Neural cell (in vitro differentiated cells): ENCODE data around the gene ZFP36L2. TPM values are rescaled to one million over a fixed set of nuclear protein-coding genes. Genes with fewer than 3 reads are reported as not detected.

Experiments
- H2AFZ ChIP-seq: fragments of 200-600, 300-800 bp; sonication (generic), shearing (Covaris generic); 2 replicates; pipeline ENCODE4 v1.6.0; 2014; ENCODE audit warnings: low read depth, mild to moderate bottlenecking, antibody characterized with exemption, low read length, moderate library complexity
- H3F3A ChIP-seq: fragments of 200-600 bp; shearing (Covaris generic); 2 replicates; pipeline ENCODE4 v1.6.1; 2016; ENCODE audit warnings: mild to moderate bottlenecking, moderate library complexity, mixed read lengths, antibody characterized with exemption, low read length; ENCODE audit not compliant: insufficient read depth, poor library complexity, severe bottlenecking
- H3K27ac ChIP-seq: fragments of 200-600, 300-800 bp; sonication (generic), shearing (Covaris generic); 2 replicates; pipeline ENCODE4 v1.5.1; 2014; ENCODE audit warnings: mild to moderate bottlenecking, low read length, moderate library complexity
- H3K27me3 ChIP-seq: fragments of 300-800, 200-600 bp; sonication (generic), shearing (Covaris generic); 2 replicates; pipeline ENCODE4 v1.6.0; 2014; ENCODE audit warnings: mild to moderate bottlenecking, low read depth, low read length, moderate library complexity; ENCODE audit not compliant: insufficient read depth
- H3K36me3 ChIP-seq: fragments of 300-800, 200-600 bp; sonication (generic), shearing (Covaris generic); 2 replicates; pipeline ENCODE4 v1.5.1; 2014; ENCODE audit warnings: mild to moderate bottlenecking, antibody characterized with exemption, low read length, moderate library complexity; ENCODE audit not compliant: insufficient read depth
- H3K4me2 ChIP-seq: fragments of 300-800, 200-600 bp; sonication (generic), shearing (Covaris generic); 2 replicates; pipeline ENCODE4 v1.6.0; 2014; ENCODE audit warnings: mild to moderate bottlenecking, low read length
- H3K4me3 ChIP-seq: fragments of 300-800, 200-600 bp; sonication (generic), shearing (Covaris generic); 2 replicates; pipeline ENCODE4 v1.5.1; 2014; ENCODE audit warnings: mild to moderate bottlenecking, low read length, moderate library complexity
- H3K79me2 ChIP-seq: fragments of 200-600 bp; shearing (Covaris generic); replicated peaks from 2 replicates; pipeline ENCODE4 v1.6.0; 2014; ENCODE audit warnings: mild to moderate bottlenecking, low read length, moderate library complexity; ENCODE audit not compliant: insufficient read depth
- H3K9ac ChIP-seq: fragments of 300-800, 200-600 bp; sonication (generic), shearing (Covaris generic); 2 replicates; pipeline ENCODE4 v1.6.1; 2016; ENCODE audit warnings: mild to moderate bottlenecking, low read length, mixed read lengths
- H3K9me2 ChIP-seq: fragments of 200-600 bp; shearing (Covaris generic); 2 replicates; pipeline ENCODE4 v1.6.1; 2016; ENCODE audit warnings: mild to moderate bottlenecking, low read length, mixed read lengths; ENCODE audit not compliant: insufficient read depth
- H3K9me3 ChIP-seq: fragments of 200-600, 300-800 bp; sonication (generic), shearing (Covaris generic); 2 replicates; pipeline ENCODE4 v1.6.1; 2016; ENCODE audit warnings: mild to moderate bottlenecking, mixed run types, low read length, moderate library complexity, mixed read lengths
- H4K20me1 ChIP-seq: fragments of 200-600 bp; shearing (Covaris generic); 2 replicates; pipeline ENCODE4 v1.6.1; 2016; ENCODE audit warnings: mild to moderate bottlenecking, mixed run types; ENCODE audit not compliant: insufficient read depth
- EP300 ChIP-seq: fragments of 450-650 bp; conservative IDR thresholded peaks from 2 replicates; pipeline ENCODE4 v1.6.1; 2014; ENCODE audit warnings: antibody characterized with exemption, mild to moderate bottlenecking, moderate library complexity; ENCODE audit not compliant: poor library complexity, severe bottlenecking
- EZH2 ChIP-seq: fragments of 200-600, 300-800 bp; shearing (Covaris generic), sonication (generic); IDR thresholded peaks from 2 replicates; pipeline ENCODE4 v1.6.1; 2014; ENCODE audit warnings: antibody characterized with exemption, low read length, borderline replicate concordance, mild to moderate bottlenecking; ENCODE audit not compliant: insufficient read depth, poor library complexity, severe bottlenecking
- MXI1 ChIP-seq: fragments of 450-650 bp; conservative IDR thresholded peaks from 2 replicates; pipeline ENCODE4 v1.6.1; 2014; ENCODE audit warnings: antibody characterized with exemption, mild to moderate bottlenecking; ENCODE audit not compliant: poor library complexity, severe bottlenecking
- POLR2AphosphoS5 ChIP-seq: IDR thresholded peaks from 2 replicates; pipeline ENCODE4 v1.6.1; 2012
- RAD21 ChIP-seq: fragments of 450-650 bp; conservative IDR thresholded peaks from 2 replicates; pipeline ENCODE4 v1.6.1; 2014; ENCODE audit warnings: antibody characterized with exemption, mild to moderate bottlenecking, moderate library complexity
- SMC3 ChIP-seq: fragments of 450-650 bp; conservative IDR thresholded peaks from 2 replicates; pipeline ENCODE4 v1.6.1; 2014; ENCODE audit warnings: antibody characterized with exemption, mild to moderate bottlenecking, moderate library complexity; ENCODE audit not compliant: poor library complexity
- TAF1 ChIP-seq: IDR thresholded peaks from 2 replicates; pipeline ENCODE4 v1.6.1; 2012; ENCODE audit warnings: low read depth
- polyA plus RNA-seq: library from polyadenylated mRNA; depleted of rRNA; stranded (reverse); fragments of >200 nt; gene quantifications from 2 replicates; pipeline ENCODE4 v1.2.3, GENCODE V29; 2014
- TF ChIP-seq, protein P1 (sequence below): IDR thresholded peaks from 2 replicates; pipeline ENCODE4 v1.6.1; 2012; ENCODE audit warnings: borderline replicate concordance
- TF ChIP-seq, protein P2 (sequence below): fragments of 450-650 bp; IDR thresholded peaks from 2 replicates; pipeline ENCODE4 v1.5.1; 2014; ENCODE audit warnings: antibody characterized with exemption, mild to moderate bottlenecking, moderate library complexity; ENCODE audit not compliant: poor library complexity, severe bottlenecking

ZFP36L2 gene
- polyA plus RNA-seq, 1 donor from 2014 or later: 0.33 TPM

DNA sequence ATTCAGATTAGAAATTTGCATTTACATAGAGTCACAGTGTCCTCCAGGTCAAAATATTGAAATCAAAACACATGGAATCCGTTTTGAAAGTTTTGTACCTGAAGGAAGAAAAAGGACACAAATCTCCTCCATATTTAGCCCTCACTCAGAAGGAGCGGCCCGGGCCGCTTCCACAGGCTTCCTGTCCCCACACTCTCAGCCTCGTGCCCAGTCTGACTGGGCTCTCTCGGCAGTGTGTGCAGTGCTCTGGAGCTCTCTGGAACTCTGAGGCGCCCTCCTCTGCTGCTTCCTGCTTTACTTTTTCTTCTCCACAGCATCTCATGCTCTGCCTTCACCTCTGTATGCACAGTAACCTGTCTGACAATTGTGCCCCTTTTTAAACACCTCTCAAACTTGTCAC is 22.2 kb upstream of the ZFP36L2 start:
- H3F3A ChIP-seq: no peaks in the 10 kb centered on the region
- no peaks in the 10 kb centered on the region for H3K79me2 ChIP-seq
- H3K36me3 ChIP-seq: no peaks in the 10 kb centered on the region
- no peak overlapping the region for H2AFZ ChIP-seq
- H3K4me2 ChIP-seq: no peak overlapping the region
- no peak overlapping the region for H3K9ac ChIP-seq
- no peak for TF ChIP-seq RAD21
- H3K9me2 ChIP-seq: no peaks in the 10 kb centered on the region
- H3K27me3 ChIP-seq: no peaks in the 10 kb centered on the region
- H3K4me3 ChIP-seq: no peak overlapping the region
- no peaks in the 10 kb centered on the region for H4K20me1 ChIP-seq
- no peaks in the 10 kb centered on the region for H3K9me3 ChIP-seq
- no peak overlapping the region for H3K27ac ChIP-seq

DNA sequence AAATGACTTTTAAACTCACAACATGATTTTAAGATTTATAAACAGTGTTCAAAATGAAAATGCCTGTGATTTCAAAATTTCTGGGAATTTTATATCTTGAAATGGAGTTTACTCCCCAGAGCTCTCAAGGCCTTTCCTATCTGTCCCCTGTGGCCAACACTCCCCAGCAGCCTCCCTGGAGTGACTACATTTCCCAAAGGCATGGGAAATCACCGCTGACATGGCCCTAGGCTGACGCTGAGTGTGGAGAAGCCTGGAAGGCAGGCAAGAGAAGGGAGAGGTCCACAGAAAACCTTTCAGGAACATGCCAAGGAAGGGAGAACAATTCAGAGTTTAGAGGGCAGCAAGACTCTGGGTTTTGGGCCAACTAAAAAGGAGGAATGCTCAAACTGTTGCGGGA is 20.2 kb upstream of the ZFP36L2 start:
- H3K27ac ChIP-seq: no peak overlapping the region
- H3K27me3 ChIP-seq: no peaks in the 10 kb centered on the region
- no peak overlapping the region for H3K4me3 ChIP-seq
- no peaks in the 10 kb centered on the region for H3K79me2 ChIP-seq
- H3K36me3 ChIP-seq: no peaks in the 10 kb centered on the region
- no peaks in the 10 kb centered on the region for H3F3A ChIP-seq
- H3K9me3 ChIP-seq: no peaks in the 10 kb centered on the region
- H3K4me2 ChIP-seq: no peak overlapping the region
- no peak overlapping the region for H3K9ac ChIP-seq
- H3K9me2 ChIP-seq: no peaks in the 10 kb centered on the region
- H2AFZ ChIP-seq: no peak overlapping the region
- TF ChIP-seq MXI1: no peak
- TF ChIP-seq, protein P1, sequence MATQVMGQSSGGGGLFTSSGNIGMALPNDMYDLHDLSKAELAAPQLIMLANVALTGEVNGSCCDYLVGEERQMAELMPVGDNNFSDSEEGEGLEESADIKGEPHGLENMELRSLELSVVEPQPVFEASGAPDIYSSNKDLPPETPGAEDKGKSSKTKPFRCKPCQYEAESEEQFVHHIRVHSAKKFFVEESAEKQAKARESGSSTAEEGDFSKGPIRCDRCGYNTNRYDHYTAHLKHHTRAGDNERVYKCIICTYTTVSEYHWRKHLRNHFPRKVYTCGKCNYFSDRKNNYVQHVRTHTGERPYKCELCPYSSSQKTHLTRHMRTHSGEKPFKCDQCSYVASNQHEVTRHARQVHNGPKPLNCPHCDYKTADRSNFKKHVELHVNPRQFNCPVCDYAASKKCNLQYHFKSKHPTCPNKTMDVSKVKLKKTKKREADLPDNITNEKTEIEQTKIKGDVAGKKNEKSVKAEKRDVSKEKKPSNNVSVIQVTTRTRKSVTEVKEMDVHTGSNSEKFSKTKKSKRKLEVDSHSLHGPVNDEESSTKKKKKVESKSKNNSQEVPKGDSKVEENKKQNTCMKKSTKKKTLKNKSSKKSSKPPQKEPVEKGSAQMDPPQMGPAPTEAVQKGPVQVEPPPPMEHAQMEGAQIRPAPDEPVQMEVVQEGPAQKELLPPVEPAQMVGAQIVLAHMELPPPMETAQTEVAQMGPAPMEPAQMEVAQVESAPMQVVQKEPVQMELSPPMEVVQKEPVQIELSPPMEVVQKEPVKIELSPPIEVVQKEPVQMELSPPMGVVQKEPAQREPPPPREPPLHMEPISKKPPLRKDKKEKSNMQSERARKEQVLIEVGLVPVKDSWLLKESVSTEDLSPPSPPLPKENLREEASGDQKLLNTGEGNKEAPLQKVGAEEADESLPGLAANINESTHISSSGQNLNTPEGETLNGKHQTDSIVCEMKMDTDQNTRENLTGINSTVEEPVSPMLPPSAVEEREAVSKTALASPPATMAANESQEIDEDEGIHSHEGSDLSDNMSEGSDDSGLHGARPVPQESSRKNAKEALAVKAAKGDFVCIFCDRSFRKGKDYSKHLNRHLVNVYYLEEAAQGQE: no peak
- no peak for TF ChIP-seq EZH2
- TF ChIP-seq SMC3: no peak
- no peak for TF ChIP-seq RAD21
- TF ChIP-seq, protein P2, sequence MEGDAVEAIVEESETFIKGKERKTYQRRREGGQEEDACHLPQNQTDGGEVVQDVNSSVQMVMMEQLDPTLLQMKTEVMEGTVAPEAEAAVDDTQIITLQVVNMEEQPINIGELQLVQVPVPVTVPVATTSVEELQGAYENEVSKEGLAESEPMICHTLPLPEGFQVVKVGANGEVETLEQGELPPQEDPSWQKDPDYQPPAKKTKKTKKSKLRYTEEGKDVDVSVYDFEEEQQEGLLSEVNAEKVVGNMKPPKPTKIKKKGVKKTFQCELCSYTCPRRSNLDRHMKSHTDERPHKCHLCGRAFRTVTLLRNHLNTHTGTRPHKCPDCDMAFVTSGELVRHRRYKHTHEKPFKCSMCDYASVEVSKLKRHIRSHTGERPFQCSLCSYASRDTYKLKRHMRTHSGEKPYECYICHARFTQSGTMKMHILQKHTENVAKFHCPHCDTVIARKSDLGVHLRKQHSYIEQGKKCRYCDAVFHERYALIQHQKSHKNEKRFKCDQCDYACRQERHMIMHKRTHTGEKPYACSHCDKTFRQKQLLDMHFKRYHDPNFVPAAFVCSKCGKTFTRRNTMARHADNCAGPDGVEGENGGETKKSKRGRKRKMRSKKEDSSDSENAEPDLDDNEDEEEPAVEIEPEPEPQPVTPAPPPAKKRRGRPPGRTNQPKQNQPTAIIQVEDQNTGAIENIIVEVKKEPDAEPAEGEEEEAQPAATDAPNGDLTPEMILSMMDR: no peak
- TF ChIP-seq EP300: no peak
- no peaks in the 10 kb centered on the region for H4K20me1 ChIP-seq

DNA sequence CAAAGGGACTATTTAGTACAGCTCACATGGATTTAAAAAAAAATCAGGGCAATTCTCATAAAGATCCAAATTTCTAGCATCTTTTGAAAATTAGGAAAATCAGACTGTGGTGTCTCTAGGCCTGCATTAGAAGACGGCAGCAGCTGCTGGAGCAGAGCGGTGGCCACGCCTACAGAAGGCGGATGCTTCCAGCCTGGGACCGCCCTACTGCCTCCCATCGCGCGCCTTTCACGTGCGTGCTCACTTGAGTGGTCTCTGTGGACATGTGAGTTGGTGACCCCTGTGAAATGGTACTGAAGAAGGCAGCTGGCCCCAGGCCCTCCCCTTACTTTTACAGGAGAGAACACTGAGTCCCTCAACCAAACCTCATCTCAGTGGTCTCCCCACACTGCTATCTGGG is 15.2 kb upstream of the ZFP36L2 start:
- H3F3A ChIP-seq: no peaks in the 10 kb centered on the region
- no peaks in the 10 kb centered on the region for H3K9me2 ChIP-seq
- H3K4me3 ChIP-seq: no peak overlapping the region
- no peak overlapping the region for H3K9ac ChIP-seq
- no peaks in the 10 kb centered on the region for H3K36me3 ChIP-seq
- no peaks in the 10 kb centered on the region for H3K27me3 ChIP-seq
- H2AFZ ChIP-seq: no peak overlapping the region
- H3K4me2 ChIP-seq: no peak overlapping the region
- H4K20me1 ChIP-seq: no peaks in the 10 kb centered on the region
- no peaks in the 10 kb centered on the region for H3K9me3 ChIP-seq
- TF ChIP-seq SMC3 (no peak), RAD21 (no peak), EP300 (no peak), MXI1 (no peak), EZH2 (no peak), POLR2AphosphoS5 (no peak), TAF1 (no peak)
- TF ChIP-seq, protein P1: no peak
- TF ChIP-seq, protein P2: no peak
- H3K79me2 ChIP-seq: no peaks in the 10 kb centered on the region
- no peak overlapping the region for H3K27ac ChIP-seq
